Adrenal gland (tissue), 12 donors: ENCODE results near the gene MSN. TPM values are rescaled to one million over a fixed set of nuclear protein-coding genes. Genes with fewer than 3 reads are reported as not detected.
"Not testable (repeated sequence)": the region's sequence is repeated elsewhere in the genome, so short reads cannot be mapped to it uniquely, and the experiment has no call there.

Source experiments
- DNase-seq, 7 donors: peaks; one replicate each; pipeline ENCODE4 v3.0.0-alpha.2; 2019 to 2020
- H3K27ac ChIP-seq, 5 donors: fragments of 200-600 bp; sonication (generic) in 4 of 5; 1 replicate in 3 of 5; 2 replicates in 2 of 5; pipeline versions ENCODE4 v1.5.1 to v1.8.0; 2016 to 2020; ENCODE audit warnings: mild to moderate bottlenecking in 1 of 5
- H3K27me3 ChIP-seq: fragments of 200-600 bp; 2 replicates; pipeline ENCODE4 v1.8.0; 2021
- H3K36me3 ChIP-seq, 2 donors: fragments of 200-600 bp; replicated peaks in 1 of 2; 1 replicate in 1 of 2; 2 replicates in 1 of 2; pipeline versions ENCODE4 v1.5.1 to v1.8.0; 2018 to 2022
- H3K4me1 ChIP-seq, 2 donors: fragments of 200-600 bp; replicated peaks in 1 of 2; 1 replicate in 1 of 2; 2 replicates in 1 of 2; pipeline versions ENCODE4 v1.5.1 to v1.8.0; 2018 to 2021
- H3K4me3 ChIP-seq, 4 donors: fragments of 200-600 bp; sonication (generic) in 3 of 4; one replicate each; pipeline ENCODE4 v1.5.1; 2016 to 2018
- H3K9me3 ChIP-seq, 3 donors: fragments of 200-600 bp; sonication (generic) in 1 of 3; replicated peaks in 1 of 3; 1 replicate in 2 of 3; 2 replicates in 1 of 3; pipeline versions ENCODE4 v1.5.1 to v1.8.0; 2016 to 2021
- POLR2A ChIP-seq, 2 donors: fragments of 450-650 bp; IDR thresholded peaks; one replicate each; pipeline ENCODE4 v1.6.1; 2017; ENCODE audit warnings: antibody characterized with exemption in 2 of 2, mild to moderate bottlenecking in 2 of 2, moderate library complexity in 1 of 2
- whole genome bisulfite sequencing, 4 donors: extraction: QIAGEN DNeasy Blood & Tissue Kit in 2 of 4; methylation state at CpG; one replicate each; pipeline versions ENCODE4 v1.1.5 to v1.1.7; 2013 to 2017; 5-methylcytosine and 5-hydroxymethylcytosine counted together
- intact Hi-C, 2 donors: fragments of 100-400 bp; cut with DNase I; formaldehyde crosslinking; loops; one replicate each; pipeline versions ENCODE4 v1.14.1 to v1.15.0; 2022 to 2023
- polyA plus RNA-seq, 3 donors: library from polyadenylated mRNA; stranded (reverse); fragments of 200-250 nt in 2 of 3; fragments of 350-450 nt in 1 of 3; fragmentation: Illumina TruSeq in 1 of 3; extraction: RNeasy Lipid Tissue Mini Kit (QIAGEN cat#74804) in 1 of 3; gene quantifications; one replicate each; pipeline ENCODE4 v1.2.3, GENCODE V29; 2013 to 2014
- total RNA-seq, 9 donors: library from RNA; depleted of rRNA in 4 of 9; stranded (reverse); fragments of >200 nt in 4 of 9; fragments of 120-200 nt in 1 of 9; fragmentation: NEBNext Ultra II Directional in 1 of 9; extraction: Animal tissue kit (Norgen Biotek cat#: 25700) in 1 of 9; gene quantifications; one replicate each; pipeline versions ENCODE4 v1.1.0 to v1.2.4, GENCODE V29; 2013 to 2023
- TF ChIP-seq, protein P1 (sequence below), 6 experiments: fragments of 450-650 bp in 4 of 6; fragments of 200-600 bp in 2 of 6; sonication (generic) in 1 of 6; IDR thresholded peaks; 1 replicate in 5 of 6; 2 replicates in 1 of 6; pipeline versions ENCODE4 v1.5.1 to v1.8.0; 2016 to 2021; ENCODE audit warnings: antibody characterized with exemption in 6 of 6, mild to moderate bottlenecking in 2 of 6, moderate library complexity in 1 of 6
- donor health status: healthy with polysubstance abuse.
- donor health status: Bipolar disorder and iron deficiency.
- donor health status: DM: yes; HTN: yes; CAD: no.
- donor health status: DM: no; HTN: no; CAD: no.
- donor health status: DM: no; HTN: no; CAD: no.
- donor health status: DM: yes; HTN: yes; CAD: no.

Gene MSN
- total and polyA plus RNA-seq, 12 donors: 40.9 to 244 (median 178) TPM

DNA sequence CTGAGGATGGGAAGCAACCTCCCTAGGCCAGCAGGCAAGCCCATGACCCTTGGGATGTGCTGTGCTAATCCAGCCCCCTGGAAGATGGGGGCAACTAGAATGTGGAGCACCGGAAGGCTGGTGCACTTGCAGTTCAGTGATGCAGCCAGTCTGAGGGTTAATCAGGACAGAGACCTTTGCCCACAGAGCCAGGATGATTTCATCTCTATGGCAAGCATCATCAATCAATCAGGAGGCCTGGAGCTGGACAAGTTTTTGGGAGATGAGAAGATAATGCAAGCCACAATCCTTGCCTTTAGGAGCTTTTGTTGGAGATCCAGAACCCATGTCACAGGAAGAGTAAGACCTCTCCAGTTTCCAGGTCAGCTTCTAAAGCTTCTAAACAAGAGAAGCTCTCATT lies 15.4 kb upstream of the MSN start:
- Histone ChIP-seq H3K4me3 (no peak overlapping the region), H3K9me3 (no peaks in the 10 kb centered on the region), H3K36me3 (no peaks in the 10 kb centered on the region), H3K27ac (no peak overlapping the region), H3K4me1 (no peaks in the 10 kb centered on the region), H3K27me3 (peaks cover 4% of the 10 kb centered on the region)
- intact Hi-C loops: no loop called here
- no peak for DNase-seq
- no peak for TF ChIP-seq POLR2A (IDR thresholded peaks at IDR 0.05)
- TF ChIP-seq, protein P1, sequence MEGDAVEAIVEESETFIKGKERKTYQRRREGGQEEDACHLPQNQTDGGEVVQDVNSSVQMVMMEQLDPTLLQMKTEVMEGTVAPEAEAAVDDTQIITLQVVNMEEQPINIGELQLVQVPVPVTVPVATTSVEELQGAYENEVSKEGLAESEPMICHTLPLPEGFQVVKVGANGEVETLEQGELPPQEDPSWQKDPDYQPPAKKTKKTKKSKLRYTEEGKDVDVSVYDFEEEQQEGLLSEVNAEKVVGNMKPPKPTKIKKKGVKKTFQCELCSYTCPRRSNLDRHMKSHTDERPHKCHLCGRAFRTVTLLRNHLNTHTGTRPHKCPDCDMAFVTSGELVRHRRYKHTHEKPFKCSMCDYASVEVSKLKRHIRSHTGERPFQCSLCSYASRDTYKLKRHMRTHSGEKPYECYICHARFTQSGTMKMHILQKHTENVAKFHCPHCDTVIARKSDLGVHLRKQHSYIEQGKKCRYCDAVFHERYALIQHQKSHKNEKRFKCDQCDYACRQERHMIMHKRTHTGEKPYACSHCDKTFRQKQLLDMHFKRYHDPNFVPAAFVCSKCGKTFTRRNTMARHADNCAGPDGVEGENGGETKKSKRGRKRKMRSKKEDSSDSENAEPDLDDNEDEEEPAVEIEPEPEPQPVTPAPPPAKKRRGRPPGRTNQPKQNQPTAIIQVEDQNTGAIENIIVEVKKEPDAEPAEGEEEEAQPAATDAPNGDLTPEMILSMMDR (IDR thresholded peaks at IDR 0.05): no peak
- 84 to 91% methylated on average over 1 of the region's 1 CpG; no CpG with 5 or more reads in 2 of the 4 donors for WGBS, 4 donors

DNA sequence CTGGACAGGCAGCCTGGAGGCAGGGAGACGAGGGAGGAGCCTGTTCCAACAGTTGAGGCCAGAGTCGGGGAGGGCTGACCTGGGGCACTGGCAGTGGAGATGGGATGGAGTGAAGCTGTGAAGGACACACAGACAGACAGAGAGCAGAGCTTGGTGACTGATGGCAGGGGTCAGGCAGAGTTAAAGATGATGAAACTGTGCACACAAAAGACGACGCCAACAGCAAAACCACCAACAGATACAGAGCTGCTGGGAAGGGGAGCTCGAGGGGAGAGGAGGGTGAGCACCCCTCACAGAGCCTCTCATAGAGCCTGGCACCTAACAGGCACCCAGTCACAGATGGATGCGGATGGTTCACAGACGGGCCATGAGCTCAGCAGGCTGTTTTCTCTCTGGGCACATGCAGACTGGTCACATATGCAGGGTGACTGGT lies 10.4 kb upstream of the MSN start:
- H3K4me3 ChIP-seq, intact Hi-C loops, DNase-seq, H3K9me3 ChIP-seq, H3K27me3 ChIP-seq, H3K36me3 ChIP-seq, H3K27ac ChIP-seq, H3K4me1 ChIP-seq: not testable (repeated sequence)
- 39 to 68% (median 43%) methylated on average over 4 to 5 of the region's 7 CpGs for WGBS, 4 donors

DNA sequence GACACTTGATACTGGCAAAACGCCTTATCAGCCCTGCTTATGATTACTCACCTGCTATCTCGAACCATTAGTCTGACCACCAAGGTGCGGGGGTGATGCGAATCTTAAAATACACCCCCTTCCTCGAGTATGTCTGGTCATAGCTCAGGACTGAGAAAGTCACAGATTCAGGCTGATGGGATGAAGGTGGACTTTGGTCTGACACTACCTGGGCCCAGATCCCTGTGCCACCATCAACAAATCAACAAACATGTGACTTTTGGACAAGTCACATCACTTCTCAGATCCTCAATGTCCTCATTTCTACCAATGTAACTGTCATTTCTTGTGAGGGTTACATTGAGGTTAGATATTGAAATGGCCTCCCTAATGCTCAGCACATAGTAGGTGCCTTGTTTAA lies 9.8 kb upstream of the MSN start:
- DNase-seq: no peak
- Histone ChIP-seq H3K36me3 (no peaks in the 10 kb centered on the region), H3K27me3 (no peaks in the 10 kb centered on the region), H3K4me3 (no peak overlapping the region), H3K9me3 (no peaks in the 10 kb centered on the region), H3K27ac (no peak overlapping the region), H3K4me1 (no peaks in the 10 kb centered on the region)
- WGBS, 4 donors: 69 to 83% (median 80%) methylated on average over 5 of the region's 5 CpGs
- no peak for TF ChIP-seq POLR2A (IDR thresholded peaks at IDR 0.05)
- TF ChIP-seq, protein P1 (IDR thresholded peaks at IDR 0.05): no peak
- intact Hi-C loops: no loop called here

DNA sequence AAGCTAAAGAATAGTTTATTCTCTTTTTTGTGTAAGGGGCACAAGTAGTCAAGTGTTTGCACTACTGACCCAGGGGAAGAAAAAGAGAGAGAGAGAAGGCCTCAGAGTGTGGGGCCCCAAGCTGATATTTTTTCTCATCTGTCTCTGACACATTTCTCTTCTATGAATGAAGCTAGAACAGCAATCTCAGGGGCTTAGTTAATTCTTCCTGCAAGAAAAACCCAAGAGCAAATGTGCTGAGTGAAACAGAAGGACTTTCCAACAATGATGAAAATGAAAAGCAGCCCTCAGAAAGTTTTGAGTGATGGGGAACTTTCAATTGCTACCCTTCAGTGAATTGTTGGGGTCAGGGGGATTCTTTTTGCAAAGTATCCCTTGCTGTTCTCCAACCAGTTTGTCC lies 9.2 kb upstream of the MSN start:
- no peaks in the 10 kb centered on the region for H3K9me3 ChIP-seq

DNA sequence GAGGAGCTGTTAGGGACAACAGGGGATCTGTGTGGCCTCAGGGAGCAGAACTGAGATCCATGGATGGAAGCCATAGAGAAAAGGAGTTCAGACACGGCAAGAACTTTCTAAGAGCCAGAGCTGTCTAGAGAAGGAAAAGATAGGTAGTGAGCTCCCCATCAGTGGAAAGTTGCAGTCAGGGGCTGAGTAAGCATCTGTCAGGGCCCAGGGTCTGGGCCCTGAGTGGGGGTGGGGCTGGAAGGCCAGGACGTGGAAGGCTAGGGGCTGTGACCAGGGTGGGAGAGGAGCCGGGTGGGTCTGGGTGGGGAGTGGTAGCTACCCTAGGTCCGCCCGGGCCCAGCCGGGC lies 324 bp upstream of the MSN start:
- no peaks in the 10 kb centered on the region for H3K36me3 ChIP-seq
- peaks cover 4% of the 10 kb centered on the region for H3K27me3 ChIP-seq
- H3K27ac ChIP-seq: peak overlapping the region in 2 of 5 donors; percentile 91 to 96
- no peaks in the 10 kb centered on the region for H3K9me3 ChIP-seq
- peak overlapping the region in 1 of 4 donors; percentile 78 for H3K4me3 ChIP-seq
- intact Hi-C loops: no loop called here
- H3K4me1 ChIP-seq: peaks cover 0 to 26% of the 10 kb centered on the region in 2 donors
- 6 to 58% (median 42%) methylated on average over 1 to 6 of the region's 6 CpGs for WGBS, 4 donors
- TF ChIP-seq POLR2A (IDR thresholded peaks at IDR 0.05): no peak
- TF ChIP-seq, protein P1 (IDR thresholded peaks at IDR 0.05): no peak
- DNase-seq: no peak

More for the DNA sequence above, 9.2 kb upstream of the MSN start:
- DNase-seq: no peak
- TF ChIP-seq, protein P1 (IDR thresholded peaks at IDR 0.05): no peak
- no peak for TF ChIP-seq POLR2A (IDR thresholded peaks at IDR 0.05)
- Histone ChIP-seq H3K27me3 (no peaks in the 10 kb centered on the region), H3K4me3 (no peak overlapping the region), H3K4me1 (no peaks in the 10 kb centered on the region), H3K27ac (no peak overlapping the region), H3K36me3 (no peaks in the 10 kb centered on the region)
- intact Hi-C loops: no loop called here
